Tibial nerve (tissue), 3 donors: ENCODE data around the gene PYGM.

Experiments
- EP300 ChIP-seq, 2 donors: sonication (generic); formaldehyde crosslinking; IDR thresholded peaks; one replicate each; pipeline ENCODE4 v1.6.1; 2017; ENCODE audit warnings: antibody characterized with exemption in 2 of 2, mild to moderate bottlenecking in 1 of 2
- POLR2A ChIP-seq, 2 donors: fragments of 450-650 bp; IDR thresholded peaks; one replicate each; pipeline ENCODE4 v1.6.1; 2017; ENCODE audit warnings: antibody characterized with exemption in 2 of 2, mild to moderate bottlenecking in 2 of 2, moderate library complexity in 2 of 2

DNA sequence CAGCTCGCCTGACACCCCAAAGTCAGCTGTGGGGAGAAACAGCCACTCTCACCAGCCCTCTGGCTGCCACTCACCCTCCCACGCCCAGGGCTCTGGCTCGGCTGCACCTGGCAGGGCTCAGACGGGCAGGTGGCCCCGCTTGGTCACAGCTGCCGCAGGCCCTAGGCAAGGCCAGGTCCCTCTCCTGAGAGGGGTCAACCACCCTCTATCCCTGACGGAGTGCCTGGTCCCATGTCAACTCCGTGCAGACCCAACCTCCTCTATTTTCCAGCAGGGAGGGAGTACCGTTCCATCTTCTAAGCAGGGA, 41.3 kb upstream of the PYGM start:
- no peak for TF ChIP-seq EP300 (IDR thresholded peaks at IDR 0.05)
- TF ChIP-seq POLR2A (IDR thresholded peaks at IDR 0.05), result no peak
